ENCODE data around the gene CT45A2. TPM values are rescaled to one million over a fixed set of nuclear protein-coding genes. Genes with fewer than 3 reads are reported as not detected.
"Not testable (repeated sequence)": the region's sequence is repeated elsewhere in the genome, so short reads cannot be mapped to it uniquely, and the experiment has no call there.

The CT45A2 gene, protein sequence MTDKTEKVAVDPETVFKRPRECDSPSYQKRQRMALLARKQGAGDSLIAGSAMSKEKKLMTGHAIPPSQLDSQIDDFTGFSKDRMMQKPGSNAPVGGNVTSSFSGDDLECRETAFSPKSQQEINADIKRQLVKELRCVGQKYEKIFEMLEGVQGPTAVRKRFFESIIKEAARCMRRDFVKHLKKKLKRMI
- not detected for polyA plus RNA-seq

GRCh38 chrX:135819912-135820311 is at the start of gene CT45A2:
Gene CT45A2, minus strand, starts transcription at chrX:135820012. Its CDS starts 3,747 bp downstream, at chrX:135816265.
- WGBS, 3 donors, result no CpG with 5 or more reads among the region's 17 CpGs
- not testable (repeated sequence) for H3K27ac ChIP-seq (ENCODE audit: low read depth, low read length)

- not testable (repeated sequence) for H3K27ac ChIP-seq (ENCODE audit: low read depth, low read length)
- no CpG with 5 or more reads among the region's 17 CpGs for WGBS, 3 donors
These were observed 34.6 kb upstream of the CT45A2 start, which contains the start of gene CT45A8 for GRCh38 chrX:135854438-135854837. Gene CT45A8, minus strand, starts transcription at chrX:135854538. Its CDS starts 3,755 bp downstream, at chrX:135850783.

DNA sequence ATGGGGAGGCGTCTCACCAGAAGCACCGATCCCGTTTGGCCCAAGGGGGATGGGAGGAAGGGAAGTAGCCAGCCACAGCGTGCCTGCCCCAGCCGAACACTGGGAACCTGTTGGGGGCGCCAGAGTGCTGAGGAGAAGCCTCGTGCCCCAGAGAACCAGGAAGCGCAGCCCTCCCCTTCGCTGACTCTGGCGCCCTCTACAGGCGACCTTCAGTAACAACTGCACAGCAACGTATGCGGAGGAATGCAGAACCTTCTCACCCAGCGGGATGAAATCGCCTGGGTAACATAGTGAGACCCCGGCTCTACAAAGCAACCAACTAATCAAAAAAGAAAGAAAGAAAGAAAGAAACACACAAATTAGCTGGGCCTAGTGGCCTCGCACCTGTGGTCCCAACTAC is 17.4 kb upstream of the CT45A2 start, which contains the start of gene CT45A7:
Gene CT45A7 (minus strand): TSS at position 101 of the 400 bp plus-strand sequence. CDS start 3,747 bp downstream, outside the sequence.
- WGBS, 3 donors, result no CpG with 5 or more reads among the region's 17 CpGs
- not testable (repeated sequence) for H3K27ac ChIP-seq (ENCODE audit: low read depth, low read length)

GRCh38 chrX:135802687-135803086 is 17.1 kb downstream of the CT45A2 start, which contains the start of gene CT45A6:
Gene CT45A6, minus strand, starts transcription at chrX:135802787. Its CDS starts 3,794 bp downstream, at chrX:135798993.
- no CpG with 5 or more reads among the region's 16 CpGs for WGBS, 3 donors
- not testable (repeated sequence) for H3K27ac ChIP-seq (ENCODE audit: low read depth, low read length)

DNA sequence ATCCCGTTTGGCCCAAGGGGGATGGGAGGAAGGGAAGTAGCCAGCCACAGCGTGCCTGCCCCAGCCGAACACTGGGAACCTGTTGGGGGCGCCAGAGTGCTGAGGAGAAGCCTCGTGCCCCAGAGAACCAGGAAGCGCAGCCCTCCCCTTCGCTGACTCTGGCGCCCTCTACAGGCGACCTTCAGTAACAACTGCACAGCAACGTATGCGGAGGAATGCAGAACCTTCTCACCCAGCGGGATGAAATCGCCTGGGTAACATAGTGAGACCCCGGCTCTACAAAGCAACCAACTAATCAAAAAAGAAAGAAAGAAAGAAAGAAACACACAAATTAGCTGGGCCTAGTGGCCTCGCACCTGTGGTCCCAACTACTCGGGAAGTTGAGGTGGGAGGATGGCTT is 34.4 kb downstream of the CT45A2 start, which contains the start of gene CT45A5:
Gene CT45A5 (minus strand): TSS at position 101 of the 400 bp plus-strand sequence. CDS start 3,774 bp downstream, outside the sequence.
- H3K27ac ChIP-seq (ENCODE audit: low read depth, low read length), result not testable (repeated sequence)
- no CpG with 5 or more reads among the region's 16 CpGs for whole genome bisulfite sequencing, 3 donors

DNA sequence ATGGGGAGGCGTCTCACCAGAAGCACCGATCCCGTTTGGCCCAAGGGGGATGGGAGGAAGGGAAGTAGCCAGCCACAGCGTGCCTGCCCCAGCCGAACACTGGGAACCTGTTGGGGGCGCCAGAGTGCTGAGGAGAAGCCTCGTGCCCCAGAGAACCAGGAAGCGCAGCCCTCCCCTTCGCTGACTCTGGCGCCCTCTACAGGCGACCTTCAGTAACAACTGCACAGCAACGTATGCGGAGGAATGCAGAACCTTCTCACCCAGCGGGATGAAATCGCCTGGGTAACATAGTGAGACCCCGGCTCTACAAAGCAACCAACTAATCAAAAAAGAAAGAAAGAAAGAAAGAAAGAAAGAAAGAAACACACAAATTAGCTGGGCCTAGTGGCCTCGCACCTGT is 51.7 kb downstream of the CT45A2 start, which contains the start of gene CT45A3:
Gene CT45A3 (minus strand): TSS at position 101 of the 400 bp plus-strand sequence. CDS start 3,747 bp downstream, outside the sequence.
- no CpG with 5 or more reads among the region's 17 CpGs for WGBS, 3 donors
- H3K27ac ChIP-seq (ENCODE audit: low read depth, low read length), result not testable (repeated sequence)

Other genes with a start within 250 kb of the CT45A2 start
- not detected for gene CT45A1, start 106.4 kb downstream of the CT45A2 start, polyA plus RNA-seq
- not detected for gene CT45A3, start 51.8 kb downstream of the CT45A2 start, polyA plus RNA-seq
- gene CT45A5, start 34.5 kb downstream of the CT45A2 start, polyA plus RNA-seq, result not detected
- gene CT45A6, start 17.2 kb downstream of the CT45A2 start, polyA plus RNA-seq, result not detected
- not detected for gene CT45A7, start 17.3 kb upstream of the CT45A2 start, polyA plus RNA-seq
- gene CT45A8, start 34.5 kb upstream of the CT45A2 start, polyA plus RNA-seq, result not detected
- not detected for gene CT45A9, start 51.8 kb upstream of the CT45A2 start, polyA plus RNA-seq
- gene CT45A10, start 73.4 kb upstream of the CT45A2 start, polyA plus RNA-seq, result not detected
- gene SAGE1, start 73.7 kb upstream of the CT45A2 start, polyA plus RNA-seq, result not detected
- gene MMGT1, start 154.0 kb upstream of the CT45A2 start, polyA plus RNA-seq, result 10 to 100 TPM in 2 of 3 donors, 1 to 10 TPM in 1; 6.9 to 13.7 (median 11.9) TPM
- 1 to 10 TPM; 3.0 to 6.5 (median 6.0) TPM for gene SLC9A6, start 165.4 kb upstream of the CT45A2 start, polyA plus RNA-seq